Measurements from ENCODE around the gene ZSWIM6. TPM values are rescaled to one million over a fixed set of nuclear protein-coding genes. Genes with fewer than 3 reads are reported as not detected.
"Not testable (repeated sequence)": the region's sequence is repeated elsewhere in the genome, so short reads cannot be mapped to it uniquely, and the experiment has no call there.

Gene ZSWIM6
- total and polyA plus RNA-seq, 12 donors, result 2.1 to 10.3 (median 6.7) TPM

DNA sequence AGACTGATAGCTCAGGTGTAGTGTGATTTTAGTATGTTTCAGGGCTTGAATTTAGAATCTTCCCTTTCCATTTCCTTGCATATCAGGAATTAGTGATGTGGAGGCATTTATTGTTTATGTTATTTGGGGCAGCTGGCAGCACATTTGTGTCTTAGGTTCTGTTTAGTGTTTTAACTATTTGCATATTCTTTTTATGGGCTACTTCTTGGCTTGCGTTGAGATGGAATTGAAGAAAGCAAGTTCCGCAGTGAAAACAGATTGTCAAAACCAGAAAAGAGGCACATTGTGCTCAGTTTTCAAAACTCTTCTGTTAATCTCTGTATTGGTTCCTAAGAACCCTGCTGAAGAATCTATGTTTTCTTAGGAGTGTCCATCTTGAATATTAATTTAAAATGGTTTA is 80.3 kb downstream of the ZSWIM6 start:
- ATAC-seq, result no peak
- DNase-seq, result no peak
- H3K27me3 ChIP-seq, result no peaks in the 10 kb centered on the region
- no peaks in the 10 kb centered on the region for H3K36me3 ChIP-seq
- peaks cover 0 to 46% (median 23%) of the 10 kb centered on the region in 9 donors for H3K4me1 ChIP-seq
- intact Hi-C loops (cut with DNase I), result no loop called here
- WGBS, 2 donors, result 95 to 96% methylated on average over 2 of the region's 2 CpGs
- H3K27ac ChIP-seq, result no peak overlapping the region
- no peak overlapping the region for H3K4me3 ChIP-seq
- no peaks in the 10 kb centered on the region for H3K9me3 ChIP-seq
- TF ChIP-seq, protein P1, sequence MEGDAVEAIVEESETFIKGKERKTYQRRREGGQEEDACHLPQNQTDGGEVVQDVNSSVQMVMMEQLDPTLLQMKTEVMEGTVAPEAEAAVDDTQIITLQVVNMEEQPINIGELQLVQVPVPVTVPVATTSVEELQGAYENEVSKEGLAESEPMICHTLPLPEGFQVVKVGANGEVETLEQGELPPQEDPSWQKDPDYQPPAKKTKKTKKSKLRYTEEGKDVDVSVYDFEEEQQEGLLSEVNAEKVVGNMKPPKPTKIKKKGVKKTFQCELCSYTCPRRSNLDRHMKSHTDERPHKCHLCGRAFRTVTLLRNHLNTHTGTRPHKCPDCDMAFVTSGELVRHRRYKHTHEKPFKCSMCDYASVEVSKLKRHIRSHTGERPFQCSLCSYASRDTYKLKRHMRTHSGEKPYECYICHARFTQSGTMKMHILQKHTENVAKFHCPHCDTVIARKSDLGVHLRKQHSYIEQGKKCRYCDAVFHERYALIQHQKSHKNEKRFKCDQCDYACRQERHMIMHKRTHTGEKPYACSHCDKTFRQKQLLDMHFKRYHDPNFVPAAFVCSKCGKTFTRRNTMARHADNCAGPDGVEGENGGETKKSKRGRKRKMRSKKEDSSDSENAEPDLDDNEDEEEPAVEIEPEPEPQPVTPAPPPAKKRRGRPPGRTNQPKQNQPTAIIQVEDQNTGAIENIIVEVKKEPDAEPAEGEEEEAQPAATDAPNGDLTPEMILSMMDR (IDR thresholded peaks at IDR 0.05), result no peak

DNA sequence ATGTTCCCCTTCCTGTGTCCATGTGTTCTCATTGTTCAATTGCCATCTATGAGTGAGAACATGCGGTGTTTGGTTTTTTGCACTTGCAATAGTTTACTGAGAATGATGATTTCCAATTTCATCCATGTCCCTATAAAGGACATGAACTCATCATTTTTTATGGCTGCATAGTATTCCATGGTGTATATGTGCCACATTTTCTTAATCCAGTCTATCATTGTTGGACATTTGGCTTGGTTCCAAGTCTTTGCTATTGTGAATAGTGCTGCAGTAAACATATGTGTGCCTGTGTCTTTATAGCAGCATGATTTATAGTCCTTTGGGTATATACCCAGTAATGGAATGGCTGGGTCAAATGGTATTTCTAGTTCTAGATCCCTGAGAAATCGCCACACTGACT is 81.1 kb downstream of the ZSWIM6 start:
- intact Hi-C loops (cut with DNase I); DNase-seq; H3K4me3 ChIP-seq; H3K27ac ChIP-seq; H3K36me3 ChIP-seq; ATAC-seq; H3K27me3 ChIP-seq; H3K9me3 ChIP-seq: not testable (repeated sequence)
- H3K4me1 ChIP-seq, result peaks cover 0 to 43% (median 16%) of the 10 kb centered on the region in 9 donors
- 90 to 95% methylated on average over 2 of the region's 2 CpGs for WGBS, 2 donors

DNA sequence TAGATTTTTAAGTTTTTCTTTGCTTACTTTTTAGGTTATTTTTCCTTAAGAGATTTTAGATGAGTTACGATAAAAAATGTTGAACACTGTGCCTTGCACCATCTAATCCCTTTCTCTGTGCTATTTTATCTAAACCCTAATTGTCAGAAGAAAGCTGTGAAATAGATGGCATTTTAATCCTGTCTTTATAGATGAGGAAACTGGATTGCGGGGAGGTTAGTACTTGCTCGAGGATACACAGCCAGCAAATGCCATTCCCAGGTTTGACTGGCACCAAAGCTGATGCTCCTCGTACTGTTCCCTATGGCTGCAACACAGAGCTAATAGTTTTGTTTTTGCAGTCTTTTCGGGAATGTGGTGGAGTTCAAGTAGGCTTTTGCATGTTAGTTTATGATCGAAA is 82.7 kb downstream of the ZSWIM6 start:
- TF ChIP-seq, protein P1 (IDR thresholded peaks at IDR 0.05), result no peak
- no peaks in the 10 kb centered on the region for H3K36me3 ChIP-seq
- 95% methylated on average over 6 of the region's 6 CpGs for WGBS, 2 donors
- intact Hi-C loops (cut with DNase I), result no loop called here
- no peak for DNase-seq
- no peaks in the 10 kb centered on the region for H3K27me3 ChIP-seq
- peaks cover 0 to 30% (median 7%) of the 10 kb centered on the region in 9 donors for H3K4me1 ChIP-seq
- ATAC-seq, result no peak
- no peak overlapping the region for H3K27ac ChIP-seq
- no peak overlapping the region for H3K4me3 ChIP-seq
- H3K9me3 ChIP-seq, result no peaks in the 10 kb centered on the region

DNA sequence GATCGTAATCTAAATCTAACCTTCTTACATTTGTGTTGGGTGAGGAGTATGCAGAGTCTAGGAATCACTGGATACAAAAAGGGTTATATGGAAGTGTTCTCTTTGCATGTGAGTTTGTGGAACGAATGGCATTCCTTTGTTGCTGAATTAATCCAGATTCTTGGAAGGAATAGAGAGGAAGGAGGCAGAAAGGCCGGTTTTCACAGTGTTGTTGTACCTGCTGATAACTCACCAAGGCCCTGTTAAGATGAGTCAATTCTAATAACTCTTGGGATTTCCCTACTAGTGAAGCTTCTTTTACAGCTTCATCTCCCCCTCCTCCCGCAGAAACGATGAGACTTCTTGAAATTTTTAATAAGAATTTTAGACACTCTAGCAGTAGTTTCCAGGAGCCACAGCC is 84.0 kb downstream of the ZSWIM6 start:
- H3K27me3 ChIP-seq, result no peaks in the 10 kb centered on the region
- peaks cover 0 to under 1% (median 0%) of the 10 kb centered on the region in 11 donors for H3K9me3 ChIP-seq
- DNase-seq (no peak), ATAC-seq (no peak)
- 72 to 77% methylated on average over 5 of the region's 5 CpGs for WGBS, 2 donors
- H3K27ac ChIP-seq, result no peak overlapping the region
- TF ChIP-seq, protein P1 (IDR thresholded peaks at IDR 0.05), result no peak
- peaks cover 0 to 29% (median 7%) of the 10 kb centered on the region in 9 donors for H3K4me1 ChIP-seq
- intact Hi-C loops (cut with DNase I), result no loop called here
- no peak overlapping the region for H3K4me3 ChIP-seq
- H3K36me3 ChIP-seq, result no peaks in the 10 kb centered on the region

DNA sequence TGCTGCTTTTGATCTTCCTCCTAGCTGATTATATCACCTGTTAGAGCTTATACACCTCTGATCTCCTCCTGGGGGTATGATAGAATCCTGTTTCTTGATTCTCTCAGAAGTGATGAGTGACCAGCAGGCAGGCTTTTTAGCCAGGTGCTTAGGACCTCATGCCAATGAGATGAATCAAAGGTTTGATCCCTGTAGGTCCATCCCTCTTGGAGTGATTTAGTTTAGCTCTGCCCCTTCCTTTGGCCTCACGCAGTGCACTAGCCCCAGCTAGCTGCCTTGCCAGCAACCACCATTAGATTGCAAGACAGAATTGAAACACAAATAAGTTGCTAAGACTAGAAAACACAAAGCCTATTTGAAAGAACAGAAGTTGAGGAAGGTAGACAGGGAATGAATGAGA is 84.4 kb downstream of the ZSWIM6 start:
- intact Hi-C loops (cut with DNase I), result no loop called here
- Histone ChIP-seq H3K27me3 (no peaks in the 10 kb centered on the region), H3K9me3 (peaks cover 0 to 4% (median 0%) of the 10 kb centered on the region in 11 donors), H3K4me1 (peaks cover 0 to 29% (median 7%) of the 10 kb centered on the region in 9 donors), H3K36me3 (no peaks in the 10 kb centered on the region), H3K4me3 (no peak overlapping the region), H3K27ac (no peak overlapping the region)
- WGBS, 2 donors, result 61 to 75% methylated on average over 1 of the region's 1 CpG
- TF ChIP-seq, protein P1 (IDR thresholded peaks at IDR 0.05), result peak in 2 of 9 donors; percentile 8 to 13
- ATAC-seq (peak in 2 of 8 donors; percentile 33 to 37), DNase-seq (no peak)

Measured in heart right ventricle (tissue), 16 donors.